GM19351 (cell line): ENCODE measurements around the gene ZNF736.
A peak's percentile ranks its signal among the peaks of the same experiment; 100 is the strongest.
"Not testable (repeated sequence)": the region's sequence is repeated elsewhere in the genome, so short reads cannot be mapped to it uniquely, and the experiment has no call there.

ENCODE experiments used
- ATAC-seq: cut with Tn5 transposase; IDR thresholded peaks from one replicate; pipeline ENCODE4 v1.9.1; 2021; ENCODE audit warnings: mild to moderate bottlenecking, moderate library complexity; ENCODE audit not compliant: unreplicated experiment

The ZNF736 gene

DNA sequence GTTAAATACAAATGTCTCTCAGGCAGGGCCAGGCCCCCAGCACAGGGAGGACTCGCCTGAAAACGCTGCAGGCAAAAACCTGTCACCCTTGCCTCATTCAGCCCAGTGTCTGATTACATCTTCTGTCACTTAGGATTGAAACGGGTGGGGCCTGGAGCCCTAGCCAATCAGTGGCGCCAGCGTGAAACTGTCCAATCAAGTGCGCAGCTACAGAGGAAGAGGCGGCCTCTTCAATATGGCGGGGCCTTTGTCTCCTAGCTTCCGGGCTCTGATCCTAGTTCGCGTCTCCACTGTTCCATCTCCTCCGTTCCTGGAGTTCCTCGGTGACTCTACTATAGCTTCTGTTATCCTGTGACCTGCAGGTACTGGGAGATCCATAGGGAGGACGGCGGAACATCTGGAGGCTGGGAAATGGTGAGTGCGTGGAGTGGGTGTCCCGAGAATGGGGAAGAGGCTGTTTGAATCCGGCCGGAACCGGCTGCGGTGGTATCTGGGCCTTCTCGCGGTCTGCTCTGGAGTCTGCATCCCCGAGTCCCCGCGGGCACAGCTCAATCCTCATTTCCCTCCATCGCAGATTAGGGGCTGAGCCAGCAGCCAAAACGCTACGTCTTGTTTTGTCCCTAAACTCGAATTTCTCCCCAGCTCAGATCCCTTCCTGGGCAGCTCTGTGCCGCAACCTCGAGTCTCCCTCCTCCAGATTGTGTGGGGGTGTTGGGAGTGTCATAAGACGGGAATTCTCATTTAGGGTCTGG lies at the start of gene ZNF736:
Gene ZNF736 (plus strand): TSS at position 222 of the 752 bp plus-strand sequence. CDS start 190 bp downstream, at position 412.
- ATAC-seq, result peak; percentile 100

DNA sequence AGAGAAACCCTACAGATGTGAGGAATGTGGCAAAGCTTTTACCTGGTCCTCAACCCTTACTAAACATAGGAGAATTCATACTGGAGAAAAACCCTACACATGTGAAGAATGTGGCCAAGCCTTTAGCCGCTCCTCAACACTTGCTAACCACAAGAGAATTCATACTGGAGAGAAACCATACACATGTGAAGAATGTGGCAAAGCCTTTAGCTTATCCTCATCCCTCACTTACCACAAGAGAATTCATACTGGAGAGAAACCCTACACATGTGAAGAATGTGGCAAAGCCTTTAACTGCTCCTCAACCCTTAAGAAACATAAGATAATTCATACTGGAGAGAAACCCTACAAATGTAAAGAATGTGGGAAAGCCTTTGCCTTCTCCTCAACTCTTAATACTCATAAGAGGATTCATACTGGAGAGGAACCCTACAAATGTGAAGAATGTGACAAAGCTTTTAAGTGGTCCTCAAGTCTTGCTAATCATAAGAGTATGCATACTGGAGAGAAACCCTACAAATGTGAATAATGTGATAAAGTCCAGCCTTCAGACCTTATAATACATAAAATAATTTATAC lies 47.3 kb upstream of the ZNF736 start:
- no peak for ATAC-seq

DNA sequence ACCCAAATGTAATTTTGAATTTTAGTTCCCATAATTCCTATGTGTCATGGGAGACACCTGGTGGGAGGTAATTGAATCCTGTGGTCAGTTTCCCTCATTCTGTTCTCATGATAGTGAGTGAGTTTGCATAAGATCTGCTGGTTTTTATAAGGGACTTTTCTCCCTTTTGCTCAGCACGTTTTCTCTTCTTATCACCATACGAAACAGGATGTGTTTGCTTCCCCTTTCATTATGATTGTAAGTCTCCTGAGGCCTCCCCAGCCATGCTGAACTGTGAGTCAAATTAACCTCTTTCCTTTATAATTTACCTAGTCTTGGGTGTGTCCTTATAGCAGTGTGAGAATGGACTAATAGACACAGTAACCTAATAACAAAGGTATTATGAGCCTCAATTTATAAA lies 36.1 kb upstream of the ZNF736 start:
- ATAC-seq, result no peak

DNA sequence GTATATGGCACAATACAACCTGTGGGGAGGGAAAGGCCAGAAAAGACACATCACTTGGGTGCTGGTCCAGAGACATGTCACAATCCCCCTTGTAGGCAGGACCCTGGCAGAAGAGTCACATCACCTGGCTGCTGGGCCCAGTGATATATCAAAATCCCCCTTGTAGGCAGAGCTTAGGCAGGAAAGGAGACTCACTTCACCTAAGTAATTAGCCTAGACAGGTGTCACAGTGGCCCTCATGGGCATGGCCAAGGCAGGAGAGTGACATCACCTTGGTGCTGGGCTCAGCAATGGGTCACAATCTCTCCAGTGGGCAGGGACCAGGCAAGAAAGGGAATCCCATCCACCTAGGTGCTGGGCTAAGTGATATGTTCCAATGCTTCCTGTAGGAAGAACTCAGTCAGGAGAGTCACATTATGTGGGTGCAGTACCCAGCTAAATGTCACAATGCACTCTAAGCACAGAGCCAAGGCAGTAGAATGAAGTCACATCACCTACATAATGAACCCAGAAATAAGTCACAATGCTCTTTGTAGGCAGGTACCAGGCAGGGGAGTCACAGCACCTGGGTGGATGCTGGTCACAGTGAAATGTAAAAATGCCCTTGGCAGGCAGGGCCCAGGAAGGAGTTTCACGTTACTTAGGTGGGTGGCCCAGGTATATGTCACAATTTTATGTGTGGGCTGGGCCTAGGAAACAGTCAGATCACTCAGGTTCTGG lies 18.9 kb upstream of the ZNF736 start:
- no peak for ATAC-seq

DNA sequence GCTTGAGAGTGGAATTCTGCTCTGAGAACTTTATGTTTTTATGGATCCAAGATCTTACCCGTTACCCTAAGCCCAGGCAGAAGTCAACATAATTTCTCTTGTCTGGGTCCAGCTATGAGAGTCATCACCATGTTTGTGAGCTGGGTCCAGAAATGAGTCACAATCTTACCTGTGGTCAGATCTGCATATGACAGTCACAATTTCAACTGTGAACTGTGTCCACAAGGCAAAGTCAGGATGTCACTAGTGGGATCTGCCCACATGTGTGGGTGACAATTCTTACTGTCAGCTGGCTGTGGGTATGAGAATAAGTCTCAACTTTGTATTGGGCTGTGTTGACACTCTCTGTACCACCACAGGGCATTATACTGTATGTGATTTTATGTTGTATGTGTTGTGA lies 16.3 kb upstream of the ZNF736 start:
- peak; percentile 67 for ATAC-seq

DNA sequence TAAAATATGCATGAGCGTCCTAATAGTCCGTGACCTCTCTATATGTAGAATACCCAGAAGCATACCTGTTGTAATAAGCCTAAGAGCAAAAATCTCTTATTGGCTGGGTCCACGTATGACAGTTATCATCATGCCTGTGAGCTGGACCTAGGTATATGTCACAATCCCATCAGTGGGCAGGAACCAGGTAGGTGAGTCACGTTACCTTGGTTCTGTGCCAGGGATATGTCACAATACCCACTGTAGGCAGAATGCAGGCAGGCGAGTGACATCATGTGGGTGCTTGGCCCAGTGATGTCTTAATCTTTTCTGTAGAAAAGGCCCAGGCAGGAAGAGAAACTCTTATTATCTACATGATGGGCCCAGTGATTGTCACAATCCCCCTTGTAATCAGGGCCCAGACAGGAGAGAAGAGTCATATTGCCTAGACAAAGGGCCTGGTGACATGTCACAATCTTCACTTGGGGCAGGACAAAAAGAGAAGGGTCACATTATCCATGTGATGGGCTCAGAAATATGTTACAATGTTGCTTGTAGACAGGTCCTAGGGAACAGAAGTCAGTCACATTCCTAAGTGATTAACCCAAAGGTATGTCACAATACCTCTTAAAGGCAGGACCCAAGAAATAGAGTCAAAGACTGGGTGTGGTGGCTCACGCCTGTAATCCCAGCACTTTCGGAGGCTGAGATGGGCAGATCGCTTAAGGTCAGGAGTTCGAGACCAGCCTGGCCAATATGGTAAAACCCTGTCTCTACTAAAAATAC lies 12.9 kb upstream of the ZNF736 start:
- no peak for ATAC-seq

DNA sequence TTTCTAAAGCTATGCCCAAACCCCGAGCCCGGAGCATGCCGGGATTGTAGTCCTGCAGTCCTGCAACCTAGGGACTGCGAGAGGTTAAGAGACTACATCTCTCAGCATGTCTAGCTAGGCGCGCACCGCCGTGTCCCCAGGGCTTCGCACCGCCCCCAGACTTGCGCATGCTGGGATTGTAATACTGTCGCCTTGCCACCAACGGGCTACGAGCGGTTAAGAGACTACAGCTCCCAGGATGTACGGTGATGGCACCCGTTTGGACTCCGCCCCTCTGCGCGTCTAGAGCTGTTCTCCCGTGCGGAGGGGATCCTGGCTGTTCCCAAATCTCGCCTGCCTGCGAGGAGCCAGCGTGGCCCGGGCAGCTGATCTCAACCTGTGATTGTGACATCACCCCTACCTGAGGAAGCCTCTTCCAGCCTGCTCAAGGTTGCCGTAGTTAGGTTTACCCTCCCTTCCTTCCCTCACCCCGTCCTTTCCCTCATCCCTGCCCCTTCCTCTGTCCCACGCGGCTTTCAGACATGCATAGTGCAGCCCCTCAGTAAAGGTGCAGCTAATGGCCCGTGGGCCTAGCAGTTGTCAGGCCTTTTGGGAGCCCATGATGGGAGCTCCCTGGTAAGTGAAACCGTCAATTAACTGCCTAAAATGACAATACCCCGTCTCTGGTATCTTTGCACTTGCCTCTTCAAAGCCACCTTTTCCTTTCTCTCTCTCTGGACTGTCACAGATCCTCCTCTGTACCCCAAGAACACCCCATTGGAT lies 6.3 kb upstream of the ZNF736 start:
- peak; percentile 96 for ATAC-seq

DNA sequence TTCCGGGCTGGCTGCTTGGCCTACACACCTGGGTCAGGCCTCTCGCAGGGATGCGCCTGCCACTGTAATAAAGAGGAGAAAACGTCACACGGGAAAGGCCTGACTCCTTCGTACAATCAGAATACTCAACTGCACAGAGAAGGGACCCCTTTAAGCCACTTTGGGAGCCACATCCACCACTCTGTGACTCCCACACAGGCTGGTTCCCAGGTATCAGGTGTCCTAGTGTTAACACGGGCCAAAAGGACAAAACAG lies 5.8 kb upstream of the ZNF736 start:
- ATAC-seq, result no peak

DNA sequence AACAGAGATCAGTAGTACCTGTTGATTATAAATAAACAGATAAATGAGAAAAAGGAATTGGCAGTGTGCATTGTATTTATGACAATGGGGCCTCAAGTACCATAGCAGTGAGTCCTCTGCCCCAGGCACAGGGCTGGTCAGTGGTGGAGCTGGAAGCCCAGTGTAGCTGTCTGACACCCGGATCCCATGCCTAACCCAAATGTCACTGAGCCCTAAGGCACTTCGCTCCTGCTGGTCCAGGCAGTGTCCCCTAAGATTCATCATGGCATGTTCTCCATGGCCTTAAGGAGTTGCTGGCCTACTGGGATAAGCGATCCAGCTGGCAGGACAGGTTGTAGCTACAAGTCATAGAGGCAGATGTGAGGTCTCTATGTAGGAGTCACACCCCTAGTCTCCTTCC lies 3.3 kb upstream of the ZNF736 start:
- no peak for ATAC-seq

DNA sequence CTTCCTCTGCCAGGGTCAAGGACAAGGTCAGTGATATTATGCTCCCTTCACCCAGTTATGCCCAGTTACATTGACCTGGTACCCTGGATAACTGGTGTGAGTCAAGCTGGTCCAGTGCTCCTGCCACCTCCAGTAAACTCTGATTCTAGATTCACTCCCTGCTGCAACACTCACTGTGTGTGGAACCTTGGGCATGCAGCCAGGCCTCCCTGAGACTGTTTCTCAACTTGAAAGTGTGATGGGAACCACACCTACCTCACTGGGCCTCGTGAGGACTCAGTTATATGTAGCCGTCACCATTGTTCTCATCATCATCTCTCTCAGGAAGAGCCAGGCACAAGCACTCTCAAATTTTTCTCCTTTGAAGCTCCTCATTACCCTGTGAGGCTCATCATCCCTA lies 935 bp upstream of the ZNF736 start:
- ATAC-seq, result no peak

DNA sequence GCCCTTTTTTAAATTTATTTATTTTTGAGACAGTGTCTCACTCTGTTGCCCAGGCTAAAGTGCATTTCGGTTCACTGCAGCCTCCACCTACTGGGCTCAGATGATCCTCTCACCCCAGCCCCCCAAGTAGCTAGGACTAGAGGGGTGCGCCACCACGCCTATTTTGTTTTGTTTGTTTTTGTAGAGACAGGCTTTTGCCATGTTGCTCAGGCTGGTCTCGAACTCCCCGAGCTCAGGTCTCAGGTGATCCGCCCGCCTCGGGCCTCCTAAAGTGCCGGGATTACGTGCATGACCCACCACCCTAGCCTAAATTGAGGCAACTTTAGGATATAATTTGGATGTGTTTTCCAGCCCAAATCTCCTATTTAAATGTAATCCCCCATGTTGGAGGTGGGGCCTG lies 805 bp downstream of the ZNF736 start:
- ATAC-seq, result no peak

DNA sequence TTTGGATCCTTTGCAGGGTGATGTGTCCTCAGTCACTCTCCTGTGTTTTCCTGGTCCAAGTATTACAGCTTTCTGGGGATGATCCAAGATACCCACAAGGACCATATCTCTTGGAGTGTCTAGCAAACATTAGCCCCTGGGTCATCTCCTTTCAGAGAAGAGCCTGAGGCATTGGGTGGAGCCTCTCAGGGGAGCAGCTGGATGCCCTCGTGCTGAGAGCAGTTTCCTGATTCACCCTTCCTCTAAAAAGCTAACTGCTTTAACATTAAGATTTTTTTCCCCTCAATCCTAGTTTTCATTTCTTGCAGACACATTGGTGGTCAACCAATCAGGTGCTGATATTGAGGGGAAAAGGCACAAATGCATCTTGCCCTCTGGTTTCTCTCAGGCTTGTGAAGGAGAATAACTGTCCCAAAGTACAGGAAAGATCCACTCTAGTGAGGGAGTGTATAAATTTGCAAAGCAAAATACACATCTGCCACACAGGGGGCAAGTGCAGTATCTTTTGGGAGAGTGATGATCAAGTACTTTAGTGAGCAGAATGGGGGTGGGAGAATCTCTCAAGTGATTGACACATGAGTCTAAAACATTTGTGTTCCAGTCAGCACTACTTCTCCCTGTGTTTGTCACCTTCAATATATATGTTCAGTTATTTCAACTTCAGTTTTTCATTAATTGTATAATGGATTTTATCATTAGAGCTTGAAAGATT lies 2.4 kb downstream of the ZNF736 start:
- ATAC-seq, result not testable (repeated sequence)

DNA sequence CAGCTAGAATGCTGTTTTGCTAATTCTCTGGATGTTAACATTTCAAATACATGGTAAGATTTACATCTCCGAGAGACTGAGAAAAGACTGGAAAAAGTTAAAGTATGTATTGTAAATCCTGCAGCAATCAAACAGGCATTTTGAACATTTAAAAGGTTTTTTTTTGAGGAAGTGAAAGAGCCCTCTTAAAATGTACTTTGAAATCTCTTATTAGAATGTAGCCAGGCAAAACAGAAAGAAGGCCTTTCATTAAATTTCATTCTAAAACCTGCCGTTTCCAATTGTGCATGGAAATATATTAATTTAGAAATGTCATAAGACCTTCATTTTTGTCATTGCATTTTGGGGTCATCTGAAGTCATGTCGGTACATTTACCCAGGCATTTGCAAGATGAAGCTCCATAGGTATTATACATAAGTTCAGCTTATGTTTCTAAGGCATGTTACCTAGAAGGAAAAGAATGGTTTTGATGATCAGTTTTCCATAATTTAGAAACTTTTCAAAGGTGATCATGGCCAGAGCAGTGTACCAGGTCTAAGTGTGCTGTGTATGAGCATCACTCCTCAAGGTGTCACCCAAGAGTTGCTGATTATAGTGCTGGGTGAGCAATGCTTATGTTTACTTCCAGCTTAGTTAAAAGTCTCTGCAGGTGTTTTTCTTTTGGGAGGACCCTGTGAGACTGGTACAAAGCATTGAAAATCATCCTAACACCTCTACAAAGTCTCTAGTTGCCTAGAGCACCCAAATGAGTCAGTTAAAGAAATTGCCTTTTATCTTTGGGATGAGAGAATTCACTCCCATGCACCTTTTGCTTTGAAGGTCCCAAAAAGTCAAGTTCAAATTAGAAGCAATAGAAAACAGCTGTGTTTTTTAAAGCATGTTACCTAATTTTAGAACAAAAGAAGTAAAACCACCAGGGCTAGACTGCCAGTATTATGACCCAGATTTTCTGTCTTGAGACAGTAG lies 7.1 kb downstream of the ZNF736 start:
- ATAC-seq, result peak; percentile 58

DNA sequence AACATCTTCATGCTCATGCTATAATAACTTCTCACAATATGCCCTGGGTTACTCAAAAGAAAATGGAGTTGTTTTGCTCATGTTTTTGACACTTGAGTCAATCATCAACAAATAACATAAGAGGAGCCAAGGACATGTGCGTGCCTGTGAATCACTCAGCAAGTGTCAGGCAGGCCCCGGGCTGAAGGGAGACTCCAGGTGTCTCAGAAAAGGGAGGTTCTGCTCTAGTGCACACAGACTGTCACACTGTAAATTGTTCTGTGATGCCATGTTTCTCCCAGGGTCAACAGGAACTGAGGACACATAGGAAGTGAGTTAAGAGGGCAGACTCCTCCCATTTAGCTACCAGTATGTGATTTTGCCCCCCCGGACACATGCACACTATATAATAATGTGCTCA lies 10.4 kb downstream of the ZNF736 start:
- ATAC-seq, result not testable (repeated sequence)

DNA sequence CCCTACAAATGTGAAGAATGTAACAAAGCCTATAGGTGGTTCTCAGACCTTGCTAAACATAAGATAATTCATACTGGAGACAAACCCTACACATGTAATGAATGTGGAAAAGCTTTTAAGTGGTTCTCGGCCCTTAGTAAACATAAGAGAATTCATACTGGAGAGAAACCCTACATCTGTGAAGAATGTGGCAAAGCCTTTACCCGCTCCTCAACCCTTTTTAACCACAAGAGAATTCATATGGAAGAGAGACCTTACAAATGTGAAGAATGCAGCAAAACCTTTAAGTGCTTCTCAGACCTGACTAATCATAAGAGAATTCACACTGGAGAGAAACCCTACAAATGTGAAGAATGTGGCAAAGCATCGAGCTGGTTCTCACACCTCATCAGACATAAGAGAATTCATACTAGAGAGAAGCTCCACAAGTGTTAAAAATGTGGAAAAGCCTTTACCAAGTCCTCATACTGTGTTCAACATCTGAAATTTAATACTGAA lies 35.0 kb downstream of the ZNF736 start:
- ATAC-seq, result not testable (repeated sequence)

DNA sequence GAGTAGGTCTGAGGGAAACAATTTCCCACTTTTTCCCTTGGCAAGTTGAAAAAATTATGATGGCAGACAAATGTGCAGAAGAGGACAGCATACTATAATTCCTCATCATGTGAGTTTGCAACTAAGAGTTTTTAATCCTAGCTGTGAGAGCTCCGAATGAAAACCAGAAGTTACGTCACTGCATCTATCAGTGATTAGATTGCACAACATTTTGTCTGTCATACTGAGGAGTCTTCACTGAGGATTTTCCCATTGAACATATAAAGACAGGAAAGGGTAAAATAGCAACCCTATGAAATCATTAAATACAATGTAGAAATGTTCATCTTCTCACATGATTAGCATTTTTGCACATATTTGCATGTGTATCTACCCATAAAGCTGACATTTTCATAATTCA lies 45.8 kb downstream of the ZNF736 start:
- no peak for ATAC-seq

DNA sequence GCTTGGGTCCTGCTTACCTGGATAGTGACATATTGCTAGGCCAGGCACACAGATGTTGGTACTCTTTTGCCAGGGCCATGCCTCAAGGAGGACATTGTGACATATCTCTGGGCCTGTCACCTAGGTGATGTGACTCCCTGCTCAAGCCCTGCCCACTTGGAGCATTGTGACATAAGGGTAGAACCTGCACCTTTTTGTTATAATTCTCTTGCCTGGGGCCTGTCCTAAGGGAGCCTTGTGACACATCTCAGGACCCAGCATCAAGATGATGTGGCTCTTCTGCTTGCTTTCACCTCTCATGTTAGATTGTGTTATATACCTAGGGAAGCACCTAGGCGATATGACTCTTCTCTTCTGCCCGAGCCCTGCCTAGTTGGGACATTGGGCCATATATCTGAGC lies 57.4 kb downstream of the ZNF736 start:
- no peak for ATAC-seq

DNA sequence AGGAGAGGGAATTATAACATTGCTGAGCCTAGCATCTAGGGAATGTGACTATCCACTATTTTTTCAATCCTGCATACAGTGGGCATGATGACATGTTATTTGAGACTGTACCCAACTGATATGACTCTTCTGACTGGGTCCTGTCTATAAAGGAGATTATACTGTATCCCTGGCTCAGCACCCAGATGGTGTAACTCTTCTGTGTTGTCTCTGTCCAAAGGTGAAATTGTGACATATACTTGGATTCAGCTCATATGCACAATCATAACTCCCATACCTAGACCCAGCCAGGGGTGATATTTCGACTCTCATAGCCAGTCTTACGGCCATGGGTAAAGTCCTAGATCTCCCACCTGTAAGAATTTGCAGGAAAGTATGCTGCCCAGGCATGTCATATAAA lies 59.3 kb downstream of the ZNF736 start:
- ATAC-seq, result no peak

DNA sequence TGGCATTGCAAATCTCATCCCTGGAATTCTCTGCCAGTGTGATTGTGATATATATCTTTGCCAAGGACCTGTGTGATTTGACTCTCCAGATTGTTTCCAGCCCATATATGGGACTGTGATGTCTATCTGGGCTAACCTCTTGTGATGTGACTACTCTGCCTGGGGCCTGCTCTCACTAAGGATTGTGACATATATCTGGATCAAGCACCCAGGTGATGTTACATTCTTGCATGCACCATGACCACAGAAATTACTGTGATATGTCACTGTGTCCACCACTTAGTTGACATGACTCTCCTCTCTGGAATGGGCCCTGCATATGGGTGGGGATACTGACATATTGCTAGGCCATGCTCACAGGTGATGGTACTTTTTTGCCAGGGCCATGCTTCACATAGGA lies 86.6 kb downstream of the ZNF736 start:
- ATAC-seq, result no peak
